ENCODE results near the gene PSEN1. TPM values are rescaled to one million over a fixed set of nuclear protein-coding genes. Genes with fewer than 3 reads are reported as not detected.

PSEN1 gene
- total and polyA plus RNA-seq, 4 donors = 50.0 to 81.8 (median 58.4) TPM

- H3K36me3 ChIP-seq (ENCODE audit: control insufficient read depth, insufficient read depth, low read length) = peaks cover 6% of the 10 kb centered on the region
- peaks cover 10% of the 10 kb centered on the region for H3K4me1 ChIP-seq (ENCODE audit: control insufficient read depth, insufficient read depth, low read length)
- no peaks in the 10 kb centered on the region for H3K9me3 ChIP-seq (ENCODE audit: control insufficient read depth, insufficient read depth, low read length)
- peaks cover 7% of the 10 kb centered on the region for H3K27me3 ChIP-seq (ENCODE audit: control insufficient read depth, insufficient read depth, low read length)
- 7% methylated on average over 47 of the region's 48 CpGs for WGBS (ENCODE audit: insufficient coverage)
- peak overlapping the region; percentile 31 for H3K4me3 ChIP-seq (ENCODE audit: low read depth, low read length)
- DNase-seq (ENCODE audit: low read depth in 4 of 6, low spot score in 6 of 6) = peak in 2 of 6 donors; percentile 43 to 49
- H3K27ac ChIP-seq (ENCODE audit: low read depth, low read length) = no peak overlapping the region
These were observed 133.6 kb downstream of the PSEN1 start for GRCh38 chr14:73269729-73270531.

DNA sequence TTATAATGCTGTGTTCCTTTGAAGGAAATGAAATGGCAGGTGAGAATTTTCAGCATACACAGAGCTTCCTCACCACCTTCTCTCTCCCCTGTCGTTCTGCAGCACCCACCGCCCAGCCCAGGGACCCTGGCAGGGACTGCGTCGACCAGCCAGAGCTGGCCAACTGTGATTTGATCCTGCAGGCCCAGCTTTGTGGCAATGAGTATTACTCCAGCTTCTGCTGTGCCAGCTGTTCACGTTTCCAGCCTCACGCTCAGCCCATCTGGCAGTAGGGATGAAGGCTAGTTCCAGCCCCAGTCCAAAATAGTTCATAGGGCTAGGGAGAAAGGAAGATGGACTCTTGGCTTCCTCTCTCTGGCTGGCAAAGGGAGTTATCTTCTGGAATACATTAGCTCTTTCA, 136.1 kb downstream of the PSEN1 start:
- H3K27me3 ChIP-seq (ENCODE audit: control insufficient read depth, insufficient read depth, low read length) = peaks cover 7% of the 10 kb centered on the region
- 73% methylated on average over 4 of the region's 6 CpGs for WGBS (ENCODE audit: insufficient coverage)
- DNase-seq (ENCODE audit: low read depth in 4 of 6, low spot score in 6 of 6) = peak in 2 of 6 donors; percentile 20 to 46
- no peaks in the 10 kb centered on the region for H3K9me3 ChIP-seq (ENCODE audit: control insufficient read depth, insufficient read depth, low read length)
- no peak overlapping the region for H3K4me3 ChIP-seq (ENCODE audit: low read depth, low read length)
- peaks cover 10% of the 10 kb centered on the region for H3K4me1 ChIP-seq (ENCODE audit: control insufficient read depth, insufficient read depth, low read length)
- no peak overlapping the region for H3K27ac ChIP-seq (ENCODE audit: low read depth, low read length)
- H3K36me3 ChIP-seq (ENCODE audit: control insufficient read depth, insufficient read depth, low read length) = peaks cover 18% of the 10 kb centered on the region

Small RNAs within 50 kb of the gene (small RNA-seq; reads per million reads assigned to genes)
- gene AC004858.1 (ENCODE audit: low replicate concordance) (not detected), gene RNU6-419P (ENCODE audit: low replicate concordance) (not detected)

Other genes with a start within 250 kb of the PSEN1 start
- 10 to 100 TPM in 1 of 2 donors, 1 to 10 TPM in 1; 9.6 to 11.8 TPM for gene DPF3, start 242.4 kb upstream of the PSEN1 start, total RNA-seq
- 10 to 100 TPM; 13.9 to 14.5 TPM for gene DPF3, start 242.4 kb upstream of the PSEN1 start, polyA plus RNA-seq (ENCODE audit: insufficient read length in 2 of 2)
- gene DCAF4, start 210.0 kb upstream of the PSEN1 start, total RNA-seq = 10 to 100 TPM in 1 of 2 donors, 1 to 10 TPM in 1; 9.2 to 12.3 TPM
- 10 to 100 TPM; 10.4 to 20.2 TPM for gene DCAF4, start 210.0 kb upstream of the PSEN1 start, polyA plus RNA-seq (ENCODE audit: insufficient read length in 2 of 2)
- 10 to 100 TPM; 11.1 to 14.4 TPM for gene ZFYVE1, start 109.4 kb upstream of the PSEN1 start, total RNA-seq
- 10 to 100 TPM; 17.1 to 21.7 TPM for gene ZFYVE1, start 109.4 kb upstream of the PSEN1 start, polyA plus RNA-seq (ENCODE audit: insufficient read length in 2 of 2)
- gene RBM25, start 78.0 kb upstream of the PSEN1 start, total RNA-seq = 10 to 100 TPM; 54.9 to 59.5 TPM
- 100 to 1,000 TPM; 110 to 119 TPM for gene RBM25, start 78.0 kb upstream of the PSEN1 start, polyA plus RNA-seq (ENCODE audit: insufficient read length in 2 of 2)
- gene PAPLN, start 101.0 kb downstream of the PSEN1 start, total RNA-seq = 10 to 100 TPM; 18.3 to 69.3 TPM
- gene PAPLN, start 101.0 kb downstream of the PSEN1 start, polyA plus RNA-seq (ENCODE audit: insufficient read length in 2 of 2) = 10 to 100 TPM in 1 of 2 donors, 1 to 10 TPM in 1; 5.1 to 32.2 TPM